HepG2 (cell line): ENCODE measurements around the gene SEMA4B. TPM values are rescaled to one million over a fixed set of nuclear protein-coding genes. Genes with fewer than 3 reads are reported as not detected.

Experiments used
- ARID2 ChIP-seq: sonication (generic); formaldehyde crosslinking; IDR thresholded peaks from 2 replicates; pipeline ENCODE4 v1.8.1; 2022; ENCODE audit warnings: mild to moderate bottlenecking, missing genetic modification reagents, borderline replicate concordance
- HES4 ChIP-seq: sonication (generic); formaldehyde crosslinking; IDR thresholded peaks from 2 replicates; pipeline ENCODE4 v1.9.0; 2021; ENCODE audit warnings: mild to moderate bottlenecking, missing genetic modification reagents, borderline replicate concordance
- NFE2 ChIP-seq: sonication (generic); formaldehyde crosslinking; IDR thresholded peaks from 2 replicates; pipeline ENCODE4 v1.4.0; 2020; ENCODE audit warnings: missing genetic modification reagents
- REST ChIP-seq, 2 experiments: IDR thresholded peaks; 2 replicates each; pipeline ENCODE4 v1.6.1; 2011 to 2012; ENCODE audit warnings: low read length in 2 of 2, borderline replicate concordance in 1 of 2, low read depth in 1 of 2, mild to moderate bottlenecking in 1 of 2, moderate library complexity in 1 of 2
- TRIM22 ChIP-seq: fragments of 450-650 bp; IDR thresholded peaks from 2 replicates; pipeline ENCODE4 v1.6.1; 2017
- YY1 ChIP-seq: IDR thresholded peaks from 2 replicates; pipeline ENCODE4 v1.6.1; 2011; ENCODE audit warnings: low read length, low read depth, moderate library complexity, mild to moderate bottlenecking; ENCODE audit not compliant: insufficient read depth, insufficient replicate concordance
- ZBTB7B ChIP-seq: sonication (generic); formaldehyde crosslinking; IDR thresholded peaks from 2 replicates; pipeline ENCODE4 v1.4.0; 2020; ENCODE audit warnings: missing genetic modification reagents
- ZHX1 ChIP-seq: sonication (generic); formaldehyde crosslinking; IDR thresholded peaks from 2 replicates; pipeline ENCODE4 v1.8.1; 2022; ENCODE audit warnings: low read depth, mild to moderate bottlenecking, missing genetic modification reagents
- ZNF501 ChIP-seq: sonication (generic); formaldehyde crosslinking; IDR thresholded peaks from 2 replicates; pipeline ENCODE4 v1.5.1; 2020; ENCODE audit warnings: mild to moderate bottlenecking, moderate library complexity, missing genetic modification reagents
- ZNF607 ChIP-seq: sonication (generic); formaldehyde crosslinking; IDR thresholded peaks from 2 replicates; pipeline ENCODE4 v1.5.1; 2020; ENCODE audit warnings: missing genetic modification reagents, mild to moderate bottlenecking, borderline replicate concordance
- ZNF615 ChIP-seq: sonication (generic); formaldehyde crosslinking; IDR thresholded peaks from 2 replicates; pipeline ENCODE4 v1.5.0; 2020; ENCODE audit warnings: mild to moderate bottlenecking, missing genetic modification reagents, borderline replicate concordance
- ZNF670 ChIP-seq: sonication (generic); formaldehyde crosslinking; IDR thresholded peaks from 2 replicates; pipeline ENCODE4 v1.8.0; 2022; ENCODE audit warnings: mild to moderate bottlenecking, missing genetic modification reagents, borderline replicate concordance
- ZNF746 ChIP-seq: sonication (generic); formaldehyde crosslinking; IDR thresholded peaks from 2 replicates; pipeline ENCODE4 v1.8.0; 2022; ENCODE audit warnings: mild to moderate bottlenecking, missing genetic modification reagents
- ZNF878 ChIP-seq: sonication (generic); formaldehyde crosslinking; IDR thresholded peaks from 2 replicates; pipeline ENCODE4 v1.8.1; 2023; ENCODE audit warnings: mild to moderate bottlenecking, missing genetic modification reagents, moderate library complexity
- polyA plus RNA-seq, 8 experiments: library from polyadenylated mRNA; depleted of rRNA in 3 of 8; stranded (reverse) in 7 of 8; unstranded in 1 of 8; fragments of >200 nt; fragmentation: Illumina TruSeq in 4 of 8; extraction: Trizol in 4 of 8; gene quantifications; 2 replicates each; pipeline versions ENCODE4 v1.2.1 to v1.2.3, GENCODE V29; 2011 to 2016; ENCODE audit warnings: low read depth in 4 of 8, missing spikeins in 1 of 8, mixed read lengths in 1 of 8; ENCODE audit not compliant: insufficient read depth in 1 of 8
- total RNA-seq, 5 experiments: library from RNA; depleted of rRNA; stranded (reverse); fragments of >200 nt; fragmentation: Illumina TruSeq; extraction: Trizol; gene quantifications; 2 replicates each; pipeline ENCODE4 v1.2.3, GENCODE V29; 2016; ENCODE audit warnings: low read depth in 1 of 5
- TF ChIP-seq, protein P1 (sequence below): sonication (generic); formaldehyde crosslinking; IDR thresholded peaks from 2 replicates; pipeline ENCODE4 v1.4.0; 2020; ENCODE audit warnings: missing genetic modification reagents
- TF ChIP-seq, protein P2 (sequence below): sonication (generic); formaldehyde crosslinking; conservative IDR thresholded peaks from 2 replicates; pipeline ENCODE4 v1.4.0; 2020; ENCODE audit warnings: missing genetic modification reagents

SEMA4B gene
- total and polyA plus RNA-seq, 2 of the 13 experiments (the other 11 are each of a cell fraction or from before 2014, with no cell fraction given) = 2.1 to 17.0 TPM

- TF ChIP-seq REST (IDR thresholded peaks at IDR 0.05; ENCODE audit: borderline replicate concordance in 1 of 2, low read depth in 1 of 2, low read length in 2 of 2) (peak in 1 of 2 experiments; percentile 48; a peak in 1 of 4 replicates), ZNF878 (CRISPR knock-in tag) (0 out of 2 replicates have a peak, but pooled peaks have one; percentile 18), ZNF607 (CRISPR knock-in tag) (peak; percentile 90), ARID2 (CRISPR knock-in tag) (0 out of 2 replicates have a peak, but pooled peaks have one; percentile 64), NFE2 (CRISPR knock-in tag) (no peak), ZNF615 (CRISPR knock-in tag) (0 out of 2 replicates have a peak, but pooled peaks have one; percentile 67), ZNF670 (no peak), ZNF746 (CRISPR knock-in tag) (peak; percentile 39; the same call in 1 of the 2 replicates), ZNF501 (CRISPR knock-in tag) (peak; percentile 88), YY1 (peak; percentile 89), TRIM22 (no peak), HES4 (peak; percentile 38; the same call in 1 of the 2 replicates), ZHX1 (CRISPR knock-in tag) (peak; percentile 84), ZBTB7B (CRISPR knock-in tag) (peak; percentile 70; the same call in 1 of the 2 replicates)
- TF ChIP-seq, protein P1, sequence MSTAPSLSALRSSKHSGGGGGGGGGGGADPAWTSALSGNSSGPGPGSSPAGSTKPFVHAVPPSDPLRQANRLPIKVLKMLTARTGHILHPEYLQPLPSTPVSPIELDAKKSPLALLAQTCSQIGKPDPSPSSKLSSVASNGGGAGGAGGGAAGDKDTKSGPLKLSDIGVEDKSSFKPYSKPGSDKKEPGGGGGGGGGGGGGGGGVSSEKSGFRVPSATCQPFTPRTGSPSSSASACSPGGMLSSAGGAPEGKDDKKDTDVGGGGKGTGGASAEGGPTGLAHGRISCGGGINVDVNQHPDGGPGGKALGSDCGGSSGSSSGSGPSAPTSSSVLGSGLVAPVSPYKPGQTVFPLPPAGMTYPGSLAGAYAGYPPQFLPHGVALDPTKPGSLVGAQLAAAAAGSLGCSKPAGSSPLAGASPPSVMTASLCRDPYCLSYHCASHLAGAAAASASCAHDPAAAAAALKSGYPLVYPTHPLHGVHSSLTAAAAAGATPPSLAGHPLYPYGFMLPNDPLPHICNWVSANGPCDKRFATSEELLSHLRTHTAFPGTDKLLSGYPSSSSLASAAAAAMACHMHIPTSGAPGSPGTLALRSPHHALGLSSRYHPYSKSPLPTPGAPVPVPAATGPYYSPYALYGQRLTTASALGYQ = peak; percentile 35
- TF ChIP-seq, protein P2, sequence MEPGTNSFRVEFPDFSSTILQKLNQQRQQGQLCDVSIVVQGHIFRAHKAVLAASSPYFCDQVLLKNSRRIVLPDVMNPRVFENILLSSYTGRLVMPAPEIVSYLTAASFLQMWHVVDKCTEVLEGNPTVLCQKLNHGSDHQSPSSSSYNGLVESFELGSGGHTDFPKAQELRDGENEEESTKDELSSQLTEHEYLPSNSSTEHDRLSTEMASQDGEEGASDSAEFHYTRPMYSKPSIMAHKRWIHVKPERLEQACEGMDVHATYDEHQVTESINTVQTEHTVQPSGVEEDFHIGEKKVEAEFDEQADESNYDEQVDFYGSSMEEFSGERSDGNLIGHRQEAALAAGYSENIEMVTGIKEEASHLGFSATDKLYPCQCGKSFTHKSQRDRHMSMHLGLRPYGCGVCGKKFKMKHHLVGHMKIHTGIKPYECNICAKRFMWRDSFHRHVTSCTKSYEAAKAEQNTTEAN (CRISPR knock-in tag) = 0 out of 2 replicates have a peak, but pooled peaks have one; percentile 71
Observed at GRCh38 chr15:90265271-90266060, 64.3 kb downstream of the SEMA4B start, which contains the start of gene NGRN (continued).
